GM12874 (cell line): Measurements from ENCODE around the gene ZDHHC7.

Experiments used
- TF ChIP-seq, protein P1 (sequence below): IDR thresholded peaks from 2 replicates; pipeline ENCODE4 v1.5.1; 2011; ENCODE audit warnings: low read depth, mild to moderate bottlenecking, control low read depth, low read length, moderate library complexity; ENCODE audit not compliant: insufficient read depth

ZDHHC7 gene

GRCh38 chr16:85046931-85047866 lies 35.9 kb upstream of the ZDHHC7 start:
- TF ChIP-seq, protein P1, sequence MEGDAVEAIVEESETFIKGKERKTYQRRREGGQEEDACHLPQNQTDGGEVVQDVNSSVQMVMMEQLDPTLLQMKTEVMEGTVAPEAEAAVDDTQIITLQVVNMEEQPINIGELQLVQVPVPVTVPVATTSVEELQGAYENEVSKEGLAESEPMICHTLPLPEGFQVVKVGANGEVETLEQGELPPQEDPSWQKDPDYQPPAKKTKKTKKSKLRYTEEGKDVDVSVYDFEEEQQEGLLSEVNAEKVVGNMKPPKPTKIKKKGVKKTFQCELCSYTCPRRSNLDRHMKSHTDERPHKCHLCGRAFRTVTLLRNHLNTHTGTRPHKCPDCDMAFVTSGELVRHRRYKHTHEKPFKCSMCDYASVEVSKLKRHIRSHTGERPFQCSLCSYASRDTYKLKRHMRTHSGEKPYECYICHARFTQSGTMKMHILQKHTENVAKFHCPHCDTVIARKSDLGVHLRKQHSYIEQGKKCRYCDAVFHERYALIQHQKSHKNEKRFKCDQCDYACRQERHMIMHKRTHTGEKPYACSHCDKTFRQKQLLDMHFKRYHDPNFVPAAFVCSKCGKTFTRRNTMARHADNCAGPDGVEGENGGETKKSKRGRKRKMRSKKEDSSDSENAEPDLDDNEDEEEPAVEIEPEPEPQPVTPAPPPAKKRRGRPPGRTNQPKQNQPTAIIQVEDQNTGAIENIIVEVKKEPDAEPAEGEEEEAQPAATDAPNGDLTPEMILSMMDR = no peak

DNA sequence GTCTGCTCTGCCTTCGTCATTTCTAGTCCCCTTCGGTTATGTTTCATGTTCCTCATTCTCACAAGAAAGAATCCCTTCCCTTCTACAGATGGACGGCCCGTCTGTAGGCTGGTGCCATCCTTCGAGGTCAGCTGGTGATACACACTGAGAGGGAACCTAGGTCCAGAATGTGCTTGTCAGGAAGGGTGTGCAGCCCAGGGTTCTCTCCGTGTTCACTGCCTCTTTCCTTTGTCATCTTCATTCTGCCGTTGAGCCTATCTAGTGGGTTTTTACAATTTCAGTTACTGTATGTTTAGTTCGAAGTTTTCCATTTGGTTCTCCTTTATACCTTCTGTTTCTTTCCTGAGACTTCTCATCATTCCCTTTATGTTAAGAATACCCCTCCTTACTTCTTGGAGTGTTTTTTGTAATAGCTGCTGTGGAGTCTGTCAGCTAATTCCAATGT lies 35.2 kb upstream of the ZDHHC7 start:
- TF ChIP-seq, protein P1 = no peak

GRCh38 chr16:85045641-85046471 lies 34.5 kb upstream of the ZDHHC7 start:
- TF ChIP-seq, protein P1 = no peak

DNA sequence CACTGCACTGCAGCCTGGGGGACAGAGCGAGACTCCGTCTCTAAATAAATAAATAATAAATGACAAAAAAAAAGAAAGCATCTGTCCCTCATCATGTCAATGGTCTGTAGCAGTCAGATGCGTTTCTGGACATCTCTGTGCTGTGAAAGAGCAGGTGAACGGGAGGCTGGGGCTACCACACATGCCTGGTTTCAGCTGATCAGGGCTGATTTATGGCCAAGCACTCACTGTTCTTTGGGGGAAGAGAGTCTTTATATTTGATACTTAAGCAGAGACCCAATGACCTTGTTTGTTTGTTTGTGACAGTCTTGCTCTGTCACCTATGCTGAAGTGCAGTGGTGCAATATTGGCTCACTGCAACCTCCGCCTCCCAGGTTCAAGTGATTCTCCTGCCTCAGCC lies 33.7 kb upstream of the ZDHHC7 start:
- TF ChIP-seq, protein P1 = no peak

DNA sequence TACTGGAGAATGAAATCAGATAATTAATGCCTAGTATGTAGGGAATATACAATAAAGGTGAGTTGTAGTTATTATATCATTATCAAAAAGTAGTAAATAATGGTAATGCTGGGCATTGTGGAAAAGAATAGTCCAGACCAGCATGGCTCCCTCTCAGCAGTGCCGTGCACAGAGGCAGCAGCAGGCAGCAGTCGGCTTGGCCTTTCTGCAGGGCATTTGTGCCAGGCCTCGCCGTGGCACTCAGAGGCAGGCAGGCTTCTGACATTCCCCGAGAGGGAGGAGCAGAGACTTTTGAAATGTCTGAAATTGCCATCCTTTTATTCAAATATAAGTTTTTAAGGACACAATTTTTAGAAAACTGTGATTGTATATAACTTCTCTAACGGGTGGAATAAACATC lies 31.3 kb upstream of the ZDHHC7 start:
- TF ChIP-seq, protein P1 = no peak

DNA sequence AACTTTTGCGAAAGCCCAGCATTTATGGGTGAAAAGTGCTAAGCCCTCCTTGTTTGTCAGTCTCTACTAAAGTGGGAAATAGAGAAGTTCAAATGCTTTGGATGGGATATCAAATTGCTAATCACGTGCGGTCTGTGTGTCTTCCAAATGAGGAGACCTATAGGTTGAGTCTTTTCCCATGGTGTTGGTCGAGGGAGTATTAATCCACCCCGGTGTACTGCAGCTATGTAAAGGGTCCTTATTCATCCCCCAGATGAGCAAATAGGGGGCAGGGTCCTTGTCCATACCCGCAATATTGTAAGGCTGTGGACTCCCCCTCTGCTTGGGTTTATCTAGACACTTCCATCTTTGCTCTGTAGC lies 30.8 kb upstream of the ZDHHC7 start:
- TF ChIP-seq, protein P1 = no peak

GRCh38 chr16:85041219-85042166 lies 30.2 kb upstream of the ZDHHC7 start:
- TF ChIP-seq, protein P1 = no peak
